GM21825 (cell line): ENCODE data around the gene PCDHGA1.

Experiments used
- ATAC-seq: cut with Tn5 transposase; IDR thresholded peaks from one replicate; pipeline ENCODE4 v1.9.1; 2021; ENCODE audit warnings: mild to moderate bottlenecking, moderate library complexity; ENCODE audit not compliant: unreplicated experiment

The PCDHGA1 gene

DNA sequence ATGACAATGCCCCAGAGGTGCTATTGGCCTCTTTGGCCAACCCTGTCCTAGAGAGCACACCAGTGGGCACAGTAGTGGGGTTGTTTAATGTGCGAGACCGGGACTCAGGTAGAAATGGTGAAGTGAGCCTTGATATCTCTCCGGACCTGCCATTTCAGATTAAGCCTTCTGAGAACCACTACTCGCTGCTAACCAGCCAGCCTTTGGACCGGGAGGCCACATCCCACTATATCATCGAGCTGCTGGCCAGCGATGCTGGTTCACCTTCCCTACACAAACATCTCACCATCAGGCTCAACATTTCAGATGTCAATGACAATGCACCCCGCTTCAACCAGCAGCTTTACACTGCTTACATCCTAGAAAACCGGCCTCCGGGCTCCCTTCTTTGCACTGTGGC, 160.0 kb downstream of the PCDHGA1 start:
- no peak for ATAC-seq

DNA sequence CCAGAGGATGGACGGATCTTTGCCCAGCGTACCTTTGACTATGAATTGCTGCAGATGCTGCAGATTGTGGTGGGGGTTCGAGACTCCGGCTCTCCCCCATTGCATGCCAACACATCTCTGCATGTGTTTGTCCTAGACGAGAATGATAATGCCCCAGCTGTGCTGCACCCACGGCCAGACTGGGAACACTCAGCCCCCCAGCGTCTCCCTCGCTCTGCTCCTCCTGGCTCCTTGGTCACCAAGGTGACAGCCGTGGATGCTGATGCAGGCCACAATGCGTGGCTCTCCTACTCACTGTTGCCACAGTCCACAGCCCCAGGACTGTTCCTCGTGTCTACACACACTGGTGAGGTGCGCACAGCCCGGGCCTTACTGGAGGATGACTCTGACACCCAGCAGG, 160.5 kb downstream of the PCDHGA1 start:
- ATAC-seq = no peak

GRCh38 chr5:141491323-141492167, 161.2 kb downstream of the PCDHGA1 start:
- ATAC-seq = no peak

GRCh38 chr5:141492168-141492885, 162.0 kb downstream of the PCDHGA1 start:
- peak; percentile 54 for ATAC-seq

- no peak for ATAC-seq
Observed at GRCh38 chr5:141493500-141494422, 163.4 kb downstream of the PCDHGA1 start.

DNA sequence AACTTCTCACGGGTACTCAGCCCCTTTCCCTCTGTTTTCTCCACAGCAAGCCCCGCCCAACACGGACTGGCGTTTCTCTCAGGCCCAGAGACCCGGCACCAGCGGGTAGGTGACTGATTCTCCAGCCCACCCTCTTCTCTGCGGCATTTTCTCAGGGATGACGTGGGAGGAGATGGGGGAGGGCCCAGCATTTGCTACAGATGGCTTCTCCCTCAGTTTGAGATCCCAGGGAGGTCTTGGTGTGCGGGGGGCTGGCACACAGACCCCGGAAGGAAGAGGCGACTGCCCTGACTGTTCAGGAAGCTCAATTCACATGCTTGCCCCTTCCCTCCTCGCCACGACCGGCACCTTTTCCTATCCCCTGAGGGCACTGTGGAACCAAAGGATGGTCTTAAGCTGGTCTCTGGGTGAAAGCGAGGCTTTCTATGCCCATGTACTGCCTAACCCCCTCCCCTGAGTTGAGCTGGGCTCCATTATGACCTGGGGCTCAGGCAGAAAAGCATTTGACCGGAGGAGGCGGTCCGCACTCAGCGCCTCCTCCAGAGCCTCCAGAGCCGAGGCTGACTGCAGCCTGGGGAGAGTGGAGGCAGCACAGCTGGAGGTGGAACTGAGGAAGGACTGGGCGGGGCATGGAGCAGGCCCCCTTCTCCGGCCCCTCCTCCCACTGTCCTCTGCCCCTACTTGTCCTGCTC, 164.6 kb downstream of the PCDHGA1 start:
- no peak for ATAC-seq

- no peak for ATAC-seq
Observed at GRCh38 chr5:141495453-141495811, 165.1 kb downstream of the PCDHGA1 start.

GRCh38 chr5:141496038-141496437, 165.7 kb downstream of the PCDHGA1 start:
- no peak for ATAC-seq

DNA sequence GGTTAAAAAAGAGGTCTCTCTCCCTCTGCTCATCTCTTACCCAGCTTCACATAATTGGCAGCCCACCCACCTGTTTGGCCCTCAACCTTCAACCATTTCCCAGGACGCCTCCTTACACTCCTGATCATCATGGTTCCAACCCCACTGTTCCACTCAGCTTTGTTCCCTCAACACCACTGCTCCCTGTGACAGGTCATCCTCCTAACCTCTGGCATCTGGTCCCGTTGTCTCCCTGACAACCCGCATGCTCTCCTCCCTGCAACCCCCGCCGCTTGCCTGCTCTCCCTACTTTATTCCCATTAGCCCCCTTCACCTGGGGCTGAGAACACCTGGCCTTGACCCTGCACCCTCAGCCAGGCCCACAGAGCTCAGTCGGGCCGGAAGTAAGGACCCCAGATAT, 171.4 kb downstream of the PCDHGA1 start:
- no peak for ATAC-seq

GRCh38 chr5:141503681-141504080, 173.4 kb downstream of the PCDHGA1 start:
- no peak for ATAC-seq

GRCh38 chr5:141504216-141504615, 173.9 kb downstream of the PCDHGA1 start:
- ATAC-seq = no peak

- no peak for ATAC-seq
Observed at GRCh38 chr5:141506381-141507155, 176.3 kb downstream of the PCDHGA1 start.

- ATAC-seq = peak; percentile 37
Observed at GRCh38 chr5:141507387-141508091, 177.2 kb downstream of the PCDHGA1 start.

DNA sequence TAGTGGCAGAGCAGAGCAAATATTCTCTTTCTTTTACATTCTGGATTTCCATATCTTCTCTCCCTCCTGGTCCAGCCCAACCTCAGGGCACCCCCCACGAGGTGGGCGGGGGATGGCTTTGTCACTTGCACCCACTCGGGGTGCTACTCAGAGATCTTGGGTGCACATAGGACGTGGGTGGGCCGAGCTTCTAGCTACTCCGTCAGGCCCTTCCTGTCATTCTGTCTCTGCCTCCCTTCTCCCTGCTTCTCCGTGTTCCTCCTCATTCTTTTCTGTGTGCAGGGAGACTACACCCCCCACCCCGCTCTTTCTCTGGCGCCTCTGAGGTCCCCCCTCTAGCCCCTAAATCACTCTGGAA, 178.1 kb downstream of the PCDHGA1 start:
- ATAC-seq = no peak

- ATAC-seq = no peak
Observed at GRCh38 chr5:141508798-141509611, 178.7 kb downstream of the PCDHGA1 start.

GRCh38 chr5:141510160-141510559, 179.8 kb downstream of the PCDHGA1 start:
- no peak for ATAC-seq

- peak; percentile 38 for ATAC-seq
Observed at GRCh38 chr5:141510850-141511601, 180.7 kb downstream of the PCDHGA1 start.
